Gastrocnemius medialis (tissue), 4 donors: ENCODE data around the gene RNF181.

Source experiments
- POLR2A ChIP-seq, 2 donors: fragments of 450-650 bp; IDR thresholded peaks; one replicate each; pipeline ENCODE4 v1.6.1; 2017; ENCODE audit warnings: antibody characterized with exemption in 2 of 2, mild to moderate bottlenecking in 2 of 2, moderate library complexity in 2 of 2
- TF ChIP-seq, protein P1 (sequence below), 5 experiments: fragments of 450-650 bp in 3 of 5; fragments of 200-600 bp in 2 of 5; sonication (generic) in 2 of 5; IDR thresholded peaks in 4 of 5; conservative IDR thresholded peaks in 1 of 5; 1 replicate in 4 of 5; 2 replicates in 1 of 5; pipeline ENCODE4 v1.5.1; 2016 to 2019; ENCODE audit warnings: antibody characterized with exemption in 5 of 5, mild to moderate bottlenecking in 3 of 5, moderate library complexity in 3 of 5

DNA sequence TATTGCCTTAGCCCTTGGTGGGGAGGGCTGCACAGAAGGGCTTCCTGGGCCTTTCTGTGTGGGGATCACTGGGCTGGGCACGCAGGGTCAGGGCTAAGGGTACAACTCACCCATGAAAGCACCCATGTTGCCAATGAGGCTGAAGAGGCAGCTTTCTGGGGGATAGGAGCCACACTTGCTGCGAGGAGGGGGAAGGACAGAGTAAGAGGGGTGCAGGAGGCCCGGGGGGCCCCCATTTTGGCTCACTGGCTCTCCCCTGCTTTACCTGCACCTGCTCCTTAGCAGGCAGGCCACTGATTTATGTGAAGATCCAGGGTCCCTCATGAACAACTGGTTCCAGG lies 4.7 kb downstream of the RNF181 start:
- TF ChIP-seq, protein P1, sequence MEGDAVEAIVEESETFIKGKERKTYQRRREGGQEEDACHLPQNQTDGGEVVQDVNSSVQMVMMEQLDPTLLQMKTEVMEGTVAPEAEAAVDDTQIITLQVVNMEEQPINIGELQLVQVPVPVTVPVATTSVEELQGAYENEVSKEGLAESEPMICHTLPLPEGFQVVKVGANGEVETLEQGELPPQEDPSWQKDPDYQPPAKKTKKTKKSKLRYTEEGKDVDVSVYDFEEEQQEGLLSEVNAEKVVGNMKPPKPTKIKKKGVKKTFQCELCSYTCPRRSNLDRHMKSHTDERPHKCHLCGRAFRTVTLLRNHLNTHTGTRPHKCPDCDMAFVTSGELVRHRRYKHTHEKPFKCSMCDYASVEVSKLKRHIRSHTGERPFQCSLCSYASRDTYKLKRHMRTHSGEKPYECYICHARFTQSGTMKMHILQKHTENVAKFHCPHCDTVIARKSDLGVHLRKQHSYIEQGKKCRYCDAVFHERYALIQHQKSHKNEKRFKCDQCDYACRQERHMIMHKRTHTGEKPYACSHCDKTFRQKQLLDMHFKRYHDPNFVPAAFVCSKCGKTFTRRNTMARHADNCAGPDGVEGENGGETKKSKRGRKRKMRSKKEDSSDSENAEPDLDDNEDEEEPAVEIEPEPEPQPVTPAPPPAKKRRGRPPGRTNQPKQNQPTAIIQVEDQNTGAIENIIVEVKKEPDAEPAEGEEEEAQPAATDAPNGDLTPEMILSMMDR (IDR thresholded peaks at IDR 0.05 in 4 of 5, conservative IDR thresholded peaks at IDR 0.05 in 1 of 5): no peak
- no peak for TF ChIP-seq POLR2A (IDR thresholded peaks at IDR 0.05)
